ENCODE measurements around the gene WDR33.

- TF ChIP-seq GATA3 (IDR thresholded peaks at IDR 0.05; ENCODE audit: low read depth, low read length) (no peak), GATA2 (IDR thresholded peaks at IDR 0.05; ENCODE audit: low read depth, low read length) (no peak)
Observed at GRCh38 chr2:127790694-127791529, 20.1 kb downstream of the WDR33 start.

All from SH-SY5Y (cell line).